ENCODE data around the gene FOXS1.

FOXS1 gene

DNA sequence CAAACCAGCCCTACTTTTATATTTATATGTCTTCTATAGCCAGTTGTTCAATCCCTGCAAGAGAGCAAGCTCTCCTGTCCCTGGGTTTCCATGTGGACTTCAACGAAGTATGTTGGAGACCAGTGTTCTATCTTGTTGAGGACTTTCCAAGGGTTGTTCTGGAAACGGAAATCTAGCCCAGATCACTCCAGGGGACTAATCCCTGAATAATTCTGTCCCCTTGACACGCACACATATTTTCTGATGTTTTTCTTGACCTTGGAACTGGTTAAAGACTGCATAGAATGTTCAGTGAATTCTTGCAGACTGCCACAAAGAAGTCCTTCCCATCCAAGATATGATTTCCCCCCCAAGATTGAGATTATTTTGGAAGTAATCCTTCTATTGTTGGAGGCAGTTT lies 35.7 kb downstream of the FOXS1 start:
- TF ChIP-seq, protein P1, sequence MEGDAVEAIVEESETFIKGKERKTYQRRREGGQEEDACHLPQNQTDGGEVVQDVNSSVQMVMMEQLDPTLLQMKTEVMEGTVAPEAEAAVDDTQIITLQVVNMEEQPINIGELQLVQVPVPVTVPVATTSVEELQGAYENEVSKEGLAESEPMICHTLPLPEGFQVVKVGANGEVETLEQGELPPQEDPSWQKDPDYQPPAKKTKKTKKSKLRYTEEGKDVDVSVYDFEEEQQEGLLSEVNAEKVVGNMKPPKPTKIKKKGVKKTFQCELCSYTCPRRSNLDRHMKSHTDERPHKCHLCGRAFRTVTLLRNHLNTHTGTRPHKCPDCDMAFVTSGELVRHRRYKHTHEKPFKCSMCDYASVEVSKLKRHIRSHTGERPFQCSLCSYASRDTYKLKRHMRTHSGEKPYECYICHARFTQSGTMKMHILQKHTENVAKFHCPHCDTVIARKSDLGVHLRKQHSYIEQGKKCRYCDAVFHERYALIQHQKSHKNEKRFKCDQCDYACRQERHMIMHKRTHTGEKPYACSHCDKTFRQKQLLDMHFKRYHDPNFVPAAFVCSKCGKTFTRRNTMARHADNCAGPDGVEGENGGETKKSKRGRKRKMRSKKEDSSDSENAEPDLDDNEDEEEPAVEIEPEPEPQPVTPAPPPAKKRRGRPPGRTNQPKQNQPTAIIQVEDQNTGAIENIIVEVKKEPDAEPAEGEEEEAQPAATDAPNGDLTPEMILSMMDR (IDR thresholded peaks at IDR 0.05; ENCODE audit: insufficient read depth, low read depth, low read length, missing control alignments) = no peak
- no peak overlapping the region for H3K4me3 ChIP-seq (ENCODE audit: low read depth, low read length)
- DNase-seq (ENCODE audit: low read depth) = no peak

DNA sequence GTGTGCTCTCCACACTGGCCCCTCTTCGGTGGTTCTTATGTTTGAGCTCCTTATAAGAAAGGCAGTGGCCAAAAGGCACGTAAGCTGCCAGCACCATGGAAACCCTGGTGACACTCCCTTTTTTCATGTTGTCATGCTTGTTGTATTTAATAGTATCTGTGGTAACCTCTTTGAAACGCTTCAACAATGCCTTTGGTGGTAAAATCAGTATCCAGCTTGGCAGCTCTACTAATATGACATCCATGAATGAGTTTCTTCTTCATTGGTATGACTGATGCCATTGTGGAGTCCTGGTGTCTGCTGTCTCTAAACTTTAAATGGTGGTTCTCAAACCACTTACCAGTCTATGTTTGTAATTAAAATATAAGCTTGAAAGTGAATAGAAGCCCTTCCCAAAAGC lies 36.9 kb downstream of the FOXS1 start:
- TF ChIP-seq, protein P1 (IDR thresholded peaks at IDR 0.05; ENCODE audit: insufficient read depth, low read depth, low read length, missing control alignments) = no peak
- no peak for DNase-seq (ENCODE audit: low read depth)
- no peak overlapping the region for H3K4me3 ChIP-seq (ENCODE audit: low read depth, low read length)

DNA sequence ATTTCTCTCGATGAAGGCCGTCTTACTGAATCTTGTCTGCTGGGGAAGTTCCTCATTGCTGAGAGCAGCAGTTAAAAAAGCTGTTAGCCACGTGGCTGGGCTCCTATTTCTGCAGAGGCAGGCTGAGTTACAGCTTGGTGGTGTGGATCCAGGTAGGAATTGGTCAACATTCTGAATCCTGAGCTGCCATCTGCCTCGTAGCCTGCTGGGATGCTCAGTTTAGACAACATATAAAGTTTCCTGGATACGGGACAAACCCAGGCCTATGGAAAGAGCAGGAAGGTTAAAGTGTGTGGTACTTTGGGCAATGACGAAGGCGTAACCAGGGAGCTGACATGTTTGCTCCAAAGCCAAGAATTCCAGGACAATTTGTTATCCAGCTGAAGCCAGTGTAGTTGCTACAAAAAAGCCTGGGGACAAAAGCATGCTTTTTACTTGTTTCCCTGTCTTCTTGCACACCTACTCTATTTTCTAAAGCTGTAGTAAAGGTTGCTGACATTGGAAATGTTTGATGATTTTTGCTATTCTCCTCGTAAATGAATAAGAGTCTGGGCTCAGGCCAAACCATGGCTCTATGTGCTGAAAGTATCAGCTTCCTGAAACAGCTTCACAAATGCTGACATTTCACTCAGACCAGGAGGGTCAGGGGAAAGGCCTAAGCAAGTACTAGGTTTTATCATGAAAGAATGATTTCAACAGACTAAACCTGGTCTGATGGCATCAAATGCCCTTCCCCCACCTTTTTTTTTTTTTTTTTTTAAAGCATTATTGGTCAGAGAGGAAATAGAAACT lies 38.6 kb downstream of the FOXS1 start:
- TF ChIP-seq, protein P1 (IDR thresholded peaks at IDR 0.05; ENCODE audit: insufficient read depth, low read depth, low read length, missing control alignments) = no peak
- no peak overlapping the region for H3K4me3 ChIP-seq (ENCODE audit: low read depth, low read length)
- no peak for DNase-seq (ENCODE audit: low read depth)

DNA sequence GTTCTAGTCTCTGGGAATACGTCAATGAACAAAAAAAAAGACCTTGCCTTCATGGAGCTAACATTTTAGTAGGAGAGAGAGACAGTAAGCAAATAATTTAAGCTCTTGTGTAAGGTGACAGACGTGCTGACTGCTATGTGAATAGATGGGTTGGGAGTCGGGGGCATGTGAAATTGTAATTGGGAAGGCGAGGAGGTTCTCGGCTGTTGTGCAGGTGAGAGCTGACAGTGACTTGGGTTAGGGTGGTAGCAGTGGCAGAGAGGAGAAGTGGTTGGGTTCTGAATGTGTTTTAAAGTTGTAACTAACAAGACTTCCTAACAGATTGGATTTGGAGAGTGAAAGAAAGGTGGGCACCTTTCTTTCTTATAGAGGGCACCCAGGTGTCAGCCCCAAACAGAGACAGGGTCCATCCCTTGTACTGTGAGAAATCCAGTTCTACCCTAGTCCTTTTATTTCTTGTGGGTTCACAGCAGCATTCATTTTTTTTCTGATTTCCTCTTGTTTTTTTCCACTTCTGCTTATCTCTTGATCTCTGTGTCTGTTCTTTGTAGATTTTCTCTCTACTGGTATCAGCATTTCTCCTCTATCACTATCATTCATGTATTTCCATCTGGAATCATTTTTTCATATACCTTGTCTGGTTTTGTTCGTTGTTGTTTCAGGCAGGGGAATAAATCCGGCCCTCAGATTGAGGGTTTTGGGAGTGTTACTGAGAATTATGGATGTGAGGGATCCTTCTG lies 41.7 kb downstream of the FOXS1 start:
- no peak overlapping the region for H3K4me3 ChIP-seq (ENCODE audit: low read depth, low read length)
- no peak for DNase-seq (ENCODE audit: low read depth)
- TF ChIP-seq, protein P1 (IDR thresholded peaks at IDR 0.05; ENCODE audit: insufficient read depth, low read depth, low read length, missing control alignments) = no peak

DNA sequence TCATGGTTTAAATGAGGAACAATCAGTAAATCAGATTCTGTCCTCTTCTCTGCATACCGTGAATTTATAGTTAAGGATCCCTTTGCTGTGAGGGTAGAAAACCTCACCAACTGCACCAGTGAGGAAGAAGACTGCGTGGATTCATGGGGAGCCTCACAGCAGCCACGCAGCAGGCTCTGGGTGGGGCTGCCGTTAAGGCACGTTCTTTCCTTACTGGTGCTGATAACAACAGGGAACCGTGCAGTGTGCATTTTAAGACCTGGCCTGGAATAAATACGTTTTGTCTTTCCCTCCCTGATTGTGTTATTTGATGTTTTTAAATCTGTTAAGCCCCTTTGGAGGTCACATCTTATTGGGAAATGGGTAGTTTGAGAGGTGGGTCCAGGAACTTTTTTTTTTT lies 43.9 kb downstream of the FOXS1 start:
- H3K4me3 ChIP-seq (ENCODE audit: low read depth, low read length) = no peak overlapping the region
- TF ChIP-seq, protein P1 (IDR thresholded peaks at IDR 0.05; ENCODE audit: insufficient read depth, low read depth, low read length, missing control alignments) = no peak
- no peak for DNase-seq (ENCODE audit: low read depth)

DNA sequence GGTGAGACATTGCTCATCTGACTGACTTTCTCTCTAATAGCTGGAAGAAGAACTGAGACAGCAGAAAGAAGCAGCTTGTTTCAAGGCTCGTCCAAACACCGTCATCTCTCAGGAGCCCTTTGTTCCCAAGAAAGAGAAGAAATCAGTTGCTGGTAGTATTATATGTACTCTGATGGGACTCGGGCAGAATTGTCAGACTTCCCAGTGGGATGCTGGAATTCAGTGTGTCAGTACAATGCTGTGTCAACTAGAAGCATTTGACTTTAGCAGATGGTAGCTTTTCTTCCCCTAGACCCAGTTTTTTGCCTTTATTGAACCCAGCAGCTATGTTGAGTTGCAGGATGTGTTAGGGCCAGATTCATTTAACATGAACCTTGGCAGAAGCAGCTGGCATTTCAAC lies 48.0 kb downstream of the FOXS1 start:
- TF ChIP-seq, protein P1 (IDR thresholded peaks at IDR 0.05; ENCODE audit: insufficient read depth, low read depth, low read length, missing control alignments) = no peak
- DNase-seq (ENCODE audit: low read depth) = no peak
- H3K4me3 ChIP-seq (ENCODE audit: low read depth, low read length) = no peak overlapping the region

Measured in GM12865 (cell line).